Breast epithelium (tissue), 4 donors: ENCODE data around the gene SPTA1. TPM values are rescaled to one million over a fixed set of nuclear protein-coding genes. Genes with fewer than 3 reads are reported as not detected.

Source experiments
- DNase-seq, 2 donors: peaks; one replicate each; pipeline ENCODE4 v3.0.0-alpha.2; 2019; ENCODE audit warnings: low spot score in 2 of 2
- H3K27ac ChIP-seq, 2 donors: fragments of 200-600 bp; sonication (generic) in 1 of 2; one replicate each; pipeline ENCODE4 v1.5.1; 2016 to 2019; ENCODE audit warnings: mild to moderate bottlenecking in 1 of 2
- H3K27me3 ChIP-seq, 2 donors: fragments of 200-600 bp; sonication (generic) in 1 of 2; one replicate each; pipeline versions ENCODE4 v1.5.1 to v1.6.0; 2017 to 2019; ENCODE audit warnings: control low read depth in 1 of 2, mild to moderate bottlenecking in 1 of 2
- H3K36me3 ChIP-seq: fragments of 200-600 bp; one replicate; pipeline ENCODE4 v1.5.1; 2019
- H3K4me1 ChIP-seq, 2 donors: fragments of 200-600 bp; sonication (generic); one replicate each; pipeline ENCODE4 v1.5.1; 2016 to 2019; ENCODE audit warnings: control low read depth in 1 of 2
- H3K4me3 ChIP-seq, 3 donors: fragments of 200-600 bp; sonication (generic); 1 replicate in 2 of 3; 2 replicates in 1 of 3; pipeline ENCODE4 v1.5.1; 2016 to 2019; ENCODE audit warnings: mild to moderate bottlenecking in 3 of 3, moderate library complexity in 2 of 3
- H3K9me3 ChIP-seq, 2 donors: fragments of 200-600 bp; sonication (generic) in 1 of 2; one replicate each; pipeline ENCODE4 v1.5.1; 2016 to 2019; ENCODE audit warnings: control low read depth in 1 of 2
- POLR2A ChIP-seq: fragments of 450-650 bp; IDR thresholded peaks from one replicate; pipeline ENCODE4 v1.6.1; 2016; ENCODE audit warnings: antibody characterized with exemption, mild to moderate bottlenecking, moderate library complexity
- POLR2AphosphoS5 ChIP-seq, 3 donors: sonication (generic); formaldehyde crosslinking; IDR thresholded peaks; one replicate each; pipeline ENCODE4 v1.6.1; 2017; ENCODE audit warnings: antibody characterized with exemption in 3 of 3
- intact Hi-C: fragments of 100-400 bp; cut with DNase I; formaldehyde crosslinking; loops from one replicate; pipeline ENCODE4 v1.15.1; 2023; ENCODE audit warnings: low total_unique reads
- total RNA-seq, 3 donors: library from RNA; depleted of rRNA; stranded (reverse); fragments of >200 nt; gene quantifications; one replicate each; pipeline ENCODE4 v1.1.0, GENCODE V29; 2016
- TF ChIP-seq, protein P1 (sequence below), 3 donors: fragments of 450-650 bp; IDR thresholded peaks; one replicate each; pipeline ENCODE4 v1.5.1; 2016 to 2017; ENCODE audit warnings: antibody characterized with exemption in 3 of 3, mild to moderate bottlenecking in 3 of 3, moderate library complexity in 3 of 3

SPTA1 gene
- total RNA-seq, 3 donors from 2014 or later = under 0.01 to 0.33 (median 0.15) TPM

- TF ChIP-seq POLR2A (no peak), POLR2AphosphoS5 (IDR thresholded peaks at IDR 0.05) (no peak)
- TF ChIP-seq, protein P1, sequence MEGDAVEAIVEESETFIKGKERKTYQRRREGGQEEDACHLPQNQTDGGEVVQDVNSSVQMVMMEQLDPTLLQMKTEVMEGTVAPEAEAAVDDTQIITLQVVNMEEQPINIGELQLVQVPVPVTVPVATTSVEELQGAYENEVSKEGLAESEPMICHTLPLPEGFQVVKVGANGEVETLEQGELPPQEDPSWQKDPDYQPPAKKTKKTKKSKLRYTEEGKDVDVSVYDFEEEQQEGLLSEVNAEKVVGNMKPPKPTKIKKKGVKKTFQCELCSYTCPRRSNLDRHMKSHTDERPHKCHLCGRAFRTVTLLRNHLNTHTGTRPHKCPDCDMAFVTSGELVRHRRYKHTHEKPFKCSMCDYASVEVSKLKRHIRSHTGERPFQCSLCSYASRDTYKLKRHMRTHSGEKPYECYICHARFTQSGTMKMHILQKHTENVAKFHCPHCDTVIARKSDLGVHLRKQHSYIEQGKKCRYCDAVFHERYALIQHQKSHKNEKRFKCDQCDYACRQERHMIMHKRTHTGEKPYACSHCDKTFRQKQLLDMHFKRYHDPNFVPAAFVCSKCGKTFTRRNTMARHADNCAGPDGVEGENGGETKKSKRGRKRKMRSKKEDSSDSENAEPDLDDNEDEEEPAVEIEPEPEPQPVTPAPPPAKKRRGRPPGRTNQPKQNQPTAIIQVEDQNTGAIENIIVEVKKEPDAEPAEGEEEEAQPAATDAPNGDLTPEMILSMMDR (IDR thresholded peaks at IDR 0.05) = no peak
- Histone ChIP-seq H3K4me1 (no peaks in the 10 kb centered on the region), H3K4me3 (no peak overlapping the region), H3K9me3 (no peaks in the 10 kb centered on the region), H3K27me3 (no peaks in the 10 kb centered on the region), H3K27ac (no peak overlapping the region), H3K36me3 (no peaks in the 10 kb centered on the region)
- DNase-seq = no peak
- intact Hi-C loops = no loop called here
These were observed 74.6 kb downstream of the SPTA1 start for GRCh38 chr1:158611916-158612315.

DNA sequence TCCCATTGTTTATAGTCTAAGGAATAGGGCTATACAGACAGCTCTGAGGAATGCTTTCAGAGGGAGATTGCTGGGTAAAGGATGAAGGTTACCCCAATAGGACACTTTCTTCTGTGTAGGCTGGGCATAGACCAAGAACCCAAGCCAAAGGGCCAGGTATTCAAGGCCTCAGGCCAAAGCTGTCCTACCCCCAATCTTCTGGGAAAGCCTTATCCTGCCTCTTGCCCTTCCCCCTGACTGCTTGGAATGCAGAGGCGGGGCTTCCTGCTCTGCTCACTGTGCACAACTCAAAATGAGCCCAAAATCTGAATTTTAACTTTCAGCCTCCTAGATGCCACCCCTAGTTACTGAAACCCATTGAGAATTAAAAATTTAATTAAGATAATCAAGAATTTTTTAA, 79.2 kb downstream of the SPTA1 start:
- no peaks in the 10 kb centered on the region for H3K36me3 ChIP-seq
- TF ChIP-seq, protein P1 (IDR thresholded peaks at IDR 0.05) = no peak
- no peak for TF ChIP-seq POLR2AphosphoS5 (IDR thresholded peaks at IDR 0.05)
- TF ChIP-seq POLR2A = no peak
- intact Hi-C loops = no loop called here

GRCh38 chr1:158604968-158605367, 81.5 kb downstream of the SPTA1 start, which contains the start of gene OR10Z1:
TSS of gene OR10Z1 (plus strand) at chr1:158605268. CDS start at chr1:158606439, 1,171 bp downstream.
- H3K27ac ChIP-seq = no peak within 1 kb of the TSS
- intact Hi-C loops = no loop called here
- H3K4me3 ChIP-seq = no peak within 1 kb of the TSS
- TF ChIP-seq POLR2A (no peak), POLR2AphosphoS5 (IDR thresholded peaks at IDR 0.05) (no peak)
- TF ChIP-seq, protein P1 (IDR thresholded peaks at IDR 0.05) = no peak
- no peaks in the 10 kb centered on the region for H3K36me3 ChIP-seq
- H3K9me3 ChIP-seq = no peaks in the 10 kb centered on the region
- H3K27me3 ChIP-seq = no peaks in the 10 kb centered on the region
- H3K4me1 ChIP-seq = no peaks in the 10 kb centered on the region
- DNase-seq = no peak

More for the DNA sequence above, 79.2 kb downstream of the SPTA1 start:
- H3K4me3 ChIP-seq = no peak overlapping the region
- H3K27ac ChIP-seq = no peak overlapping the region
- no peak for DNase-seq
- H3K9me3 ChIP-seq = no peaks in the 10 kb centered on the region
- no peaks in the 10 kb centered on the region for H3K27me3 ChIP-seq
- H3K4me1 ChIP-seq = no peaks in the 10 kb centered on the region

- TF ChIP-seq, protein P1 (IDR thresholded peaks at IDR 0.05) = no peak
- TF ChIP-seq POLR2AphosphoS5 (IDR thresholded peaks at IDR 0.05) (no peak), POLR2A (no peak)
- intact Hi-C loops = no loop called here
These were observed 85.8 kb downstream of the SPTA1 start for GRCh38 chr1:158600735-158601134.

DNA sequence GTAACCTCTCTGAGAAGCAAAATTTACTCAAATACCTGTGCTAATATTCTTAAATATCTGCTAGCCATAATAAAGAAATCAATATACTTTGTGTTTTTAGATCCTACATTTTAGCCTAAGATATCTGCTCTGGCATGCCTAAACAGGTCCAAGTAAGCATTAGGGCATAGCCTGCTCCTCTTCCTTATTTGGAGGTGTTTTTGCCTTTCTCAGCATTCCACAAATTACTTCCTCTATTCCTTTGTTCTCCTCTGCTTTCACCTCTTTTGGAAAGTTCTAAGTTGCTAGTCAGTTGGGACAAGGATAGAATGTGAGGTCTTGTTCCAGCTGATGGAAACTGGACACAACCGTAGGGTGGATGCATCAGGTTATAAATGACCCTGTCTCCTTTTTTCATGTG, 99.6 kb downstream of the SPTA1 start:
- Histone ChIP-seq H3K27me3 (no peaks in the 10 kb centered on the region), H3K4me1 (no peaks in the 10 kb centered on the region), H3K9me3 (peaks cover 7 to 10% of the 10 kb centered on the region in 2 donors), H3K27ac (no peak overlapping the region), H3K36me3 (no peaks in the 10 kb centered on the region), H3K4me3 (no peak overlapping the region)
- TF ChIP-seq POLR2AphosphoS5 (IDR thresholded peaks at IDR 0.05) (no peak), POLR2A (no peak)
- TF ChIP-seq, protein P1 (IDR thresholded peaks at IDR 0.05) = no peak
- intact Hi-C loops = no loop called here
- DNase-seq = no peak

More at GRCh38 chr1:158600735-158601134, 85.8 kb downstream of the SPTA1 start:
- Histone ChIP-seq H3K4me1 (no peaks in the 10 kb centered on the region), H3K27ac (no peak overlapping the region), H3K36me3 (no peaks in the 10 kb centered on the region), H3K27me3 (no peaks in the 10 kb centered on the region), H3K9me3 (peaks cover 12 to 34% of the 10 kb centered on the region in 2 donors), H3K4me3 (no peak overlapping the region)
- DNase-seq = no peak
